Measurements from ENCODE around the gene CUL4A.

Gene CUL4A

GRCh38 chr13:113273321-113273720 is 63.9 kb downstream of the CUL4A start (continued):
- no peak for TF ChIP-seq YY2 (tag by site-specific recombination; IDR thresholded peaks at IDR 0.05)
- no peak for TF ChIP-seq ZBTB1 (tag by site-specific recombination; IDR thresholded peaks at IDR 0.05)
- no peak for TF ChIP-seq ZNF184 (tag by site-specific recombination; IDR thresholded peaks at IDR 0.05)
- no peak for TF ChIP-seq GFI1B (tag by site-specific recombination; IDR thresholded peaks at IDR 0.05)
- TF ChIP-seq ZFHX2 (tag by site-specific recombination; conservative IDR thresholded peaks at IDR 0.05), result no peak

- ChIA-PET POLR2A (no interaction called here), CTCF (interaction anchor here (0.6 to 1.0 kb wide), 6 partner anchors 33 to 117 kb away, joined by 3 to 7 read pairs (median 3); no protein-coding TSS in a partner anchor)
- no peaks in the 10 kb centered on the region for H3K36me3 ChIP-seq (ENCODE audit: control insufficient read depth in 2 of 2, insufficient read depth in 1 of 2, low read length in 2 of 2)
- no peak overlapping the region for H3K4me3 ChIP-seq (ENCODE audit: low read depth, low read length)
- H3K27ac ChIP-seq (ENCODE audit: extremely low read depth, low read depth, low read length), result no peak overlapping the region
- no peaks in the 10 kb centered on the region for H3K4me1 ChIP-seq (ENCODE audit: control insufficient read depth, insufficient read depth, low read length)
- no peaks in the 10 kb centered on the region for H3K9me3 ChIP-seq (ENCODE audit: control insufficient read depth, insufficient read depth, low read depth, low read length)
- TF ChIP-seq ZNF776 (tag by site-specific recombination; IDR thresholded peaks at IDR 0.05; ENCODE audit: borderline replicate concordance) (no peak), ZIC2 (tag by site-specific recombination; IDR thresholded peaks at IDR 0.05) (no peak), ZNF654 (tag by site-specific recombination; IDR thresholded peaks at IDR 0.05; ENCODE audit: low read depth) (no peak), ZNF624 (tag by site-specific recombination; IDR thresholded peaks at IDR 0.05) (no peak), ZNF211 (tag by site-specific recombination; IDR thresholded peaks at IDR 0.05; ENCODE audit: low read depth) (no peak), FEZF1 (tag by site-specific recombination; IDR thresholded peaks at IDR 0.05) (no peak), ZNF114 (tag by site-specific recombination; IDR thresholded peaks at IDR 0.05) (no peak), ZNF133 (tag by site-specific recombination; IDR thresholded peaks at IDR 0.05) (no peak), ZNF555 (tag by site-specific recombination; conservative IDR thresholded peaks at IDR 0.05) (no peak), ZNF560 (tag by site-specific recombination; IDR thresholded peaks at IDR 0.05; ENCODE audit: borderline replicate concordance) (no peak), ZNF174 (tag by site-specific recombination; IDR thresholded peaks at IDR 0.05) (no peak), ZNF423 (tag by site-specific recombination; IDR thresholded peaks at IDR 0.05) (no peak), ZNF785 (tag by site-specific recombination; IDR thresholded peaks at IDR 0.05) (no peak), ZNF366 (tag by site-specific recombination; conservative IDR thresholded peaks at IDR 0.05) (no peak)
Observed at GRCh38 chr13:113273851-113274590, 64.6 kb downstream of the CUL4A start.

- ChIA-PET POLR2A (no interaction called here), CTCF (interaction anchor here (0.6 to 1.0 kb wide), 5 partner anchors 34 to 117 kb away, joined by 3 to 7 read pairs (median 3); no protein-coding TSS in a partner anchor)
- no peaks in the 10 kb centered on the region for H3K36me3 ChIP-seq (ENCODE audit: control insufficient read depth in 2 of 2, insufficient read depth in 1 of 2, low read length in 2 of 2)
- no peak overlapping the region for H3K27ac ChIP-seq (ENCODE audit: extremely low read depth, low read depth, low read length)
- TF ChIP-seq ZBTB11 (tag by site-specific recombination; conservative IDR thresholded peaks at IDR 0.05; ENCODE audit: low read depth) (no peak), WT1 (tag by site-specific recombination; IDR thresholded peaks at IDR 0.05) (no peak), ZNF366 (tag by site-specific recombination; conservative IDR thresholded peaks at IDR 0.05) (no peak), ZBTB26 (tag by site-specific recombination; optimal IDR thresholded peaks at IDR 0.05) (no peak), TSHZ1 (tag by site-specific recombination; IDR thresholded peaks at IDR 0.05; ENCODE audit: borderline replicate concordance) (no peak), KLF16 (tag by site-specific recombination; IDR thresholded peaks at IDR 0.05) (no peak), ZNF394 (tag by site-specific recombination; IDR thresholded peaks at IDR 0.05; ENCODE audit: borderline replicate concordance) (no peak), GLI4 (tag by site-specific recombination; IDR thresholded peaks at IDR 0.05) (no peak), ZNF221 (tag by site-specific recombination; IDR thresholded peaks at IDR 0.05; ENCODE audit: borderline replicate concordance) (no peak)
- H3K4me1 ChIP-seq (ENCODE audit: control insufficient read depth, insufficient read depth, low read length), result no peaks in the 10 kb centered on the region
- H3K9me3 ChIP-seq (ENCODE audit: control insufficient read depth, insufficient read depth, low read depth, low read length), result no peaks in the 10 kb centered on the region
- no peak overlapping the region for H3K4me3 ChIP-seq (ENCODE audit: low read depth, low read length)
Observed at GRCh38 chr13:113274721-113275120, 65.3 kb downstream of the CUL4A start.
